ENCODE measurements around the gene PLCD1. TPM values are rescaled to one million over a fixed set of nuclear protein-coding genes. Genes with fewer than 3 reads are reported as not detected.

PLCD1 gene
- polyA plus RNA-seq, 3 donors: 20.2 to 23.5 (median 23.1) TPM

GRCh38 chr3:38002940-38003339 lies 26.5 kb downstream of the PLCD1 start:
- no peak for DNase-seq (ENCODE audit: low read depth in 3 of 3, low spot score in 2 of 3)

GRCh38 chr3:38002291-38002876 lies 27.1 kb downstream of the PLCD1 start:
- DNase-seq (ENCODE audit: low read depth in 3 of 3, low spot score in 2 of 3): no peak

GRCh38 chr3:38001456-38002081 lies 27.9 kb downstream of the PLCD1 start:
- no peak for DNase-seq (ENCODE audit: low read depth in 3 of 3, low spot score in 2 of 3)

- DNase-seq (ENCODE audit: low read depth in 3 of 3, low spot score in 2 of 3): no peak
These were observed 28.4 kb downstream of the PLCD1 start for GRCh38 chr3:38000965-38001455.

- DNase-seq (ENCODE audit: low read depth in 3 of 3, low spot score in 2 of 3): no peak
These were observed 29.1 kb downstream of the PLCD1 start for GRCh38 chr3:38000242-38000916.

- DNase-seq (ENCODE audit: low read depth in 3 of 3, low spot score in 2 of 3): no peak
These were observed 29.6 kb downstream of the PLCD1 start for GRCh38 chr3:37999836-38000235.

- no peak for DNase-seq (ENCODE audit: low read depth in 3 of 3, low spot score in 2 of 3)
These were observed 31.6 kb downstream of the PLCD1 start for GRCh38 chr3:37997791-37998370.

- no peak for DNase-seq (ENCODE audit: low read depth in 3 of 3, low spot score in 2 of 3)
These were observed 32.1 kb downstream of the PLCD1 start for GRCh38 chr3:37997342-37997741.

GRCh38 chr3:37996785-37997301 lies 32.6 kb downstream of the PLCD1 start:
- DNase-seq (ENCODE audit: low read depth in 3 of 3, low spot score in 2 of 3): peak in 2 of 3 donors; percentile 57 to 71

- DNase-seq (ENCODE audit: low read depth in 3 of 3, low spot score in 2 of 3): no peak
These were observed 33.5 kb downstream of the PLCD1 start for GRCh38 chr3:37995652-37996641.

- DNase-seq (ENCODE audit: low read depth in 3 of 3, low spot score in 2 of 3): no peak
These were observed 34.8 kb downstream of the PLCD1 start for GRCh38 chr3:37994639-37994972.

GRCh38 chr3:37993820-37994638 lies 35.4 kb downstream of the PLCD1 start:
- DNase-seq (ENCODE audit: low read depth in 3 of 3, low spot score in 2 of 3): peak in 2 of 3 donors; percentile 40 to 42

GRCh38 chr3:37993460-37993819 lies 36.0 kb downstream of the PLCD1 start:
- DNase-seq (ENCODE audit: low read depth in 3 of 3, low spot score in 2 of 3): no peak

- DNase-seq (ENCODE audit: low read depth in 3 of 3, low spot score in 2 of 3): no peak
These were observed 36.4 kb downstream of the PLCD1 start for GRCh38 chr3:37993067-37993455.

- no peak for DNase-seq (ENCODE audit: low read depth in 3 of 3, low spot score in 2 of 3)
These were observed 37.0 kb downstream of the PLCD1 start for GRCh38 chr3:37992271-37993066.

GRCh38 chr3:37991823-37992222 lies 37.6 kb downstream of the PLCD1 start:
- no peak for DNase-seq (ENCODE audit: low read depth in 3 of 3, low spot score in 2 of 3)

- DNase-seq (ENCODE audit: low read depth in 3 of 3, low spot score in 2 of 3): no peak
These were observed 38.3 kb downstream of the PLCD1 start for GRCh38 chr3:37991109-37991508.

- peak in 1 of 3 donors; percentile 26 for DNase-seq (ENCODE audit: low read depth in 3 of 3, low spot score in 2 of 3)
These were observed 38.9 kb downstream of the PLCD1 start, which contains the start of gene VILL for GRCh38 chr3:37990527-37990926. Gene VILL (plus strand): TSS chr3:37990786. CDS start chr3:37993673, 2,887 bp downstream.
